ENCODE measurements around the gene ZNF79. TPM values are rescaled to one million over a fixed set of nuclear protein-coding genes. Genes with fewer than 3 reads are reported as not detected.

ZNF79 gene
- total and polyA plus RNA-seq, 9 of the 15 experiments (the other 6 are each of a cell fraction or from before 2014, with no cell fraction given): 0.62 to 7.0 (median 4.1) TPM

GRCh38 chr9:127396253-127396807 is 27.9 kb upstream of the ZNF79 start (continued):
- TF ChIP-seq CREBBP (IDR thresholded peaks at IDR 0.05; ENCODE audit: low read depth, low read length) (no peak), MNT (conservative IDR thresholded peaks at IDR 0.05) (peak; percentile 98), NR2C2 (CRISPR knock-in tag; IDR thresholded peaks at IDR 0.05) (no peak), NR2C2 (tag; IDR thresholded peaks at IDR 0.05) (no peak), HMG20B (CRISPR knock-in tag; IDR thresholded peaks at IDR 0.05) (no peak), CREB3L1 (IDR thresholded peaks at IDR 0.05; ENCODE audit: borderline replicate concordance, low read depth) (peak; percentile 42; the same call in 1 of the 2 replicates), ZFP1 (CRISPR knock-in tag; IDR thresholded peaks at IDR 0.05) (no peak), PCBP1 (IDR thresholded peaks at IDR 0.05; ENCODE audit: low read depth, low read length, poor library complexity, severe bottlenecking) (no peak), SNIP1 (IDR thresholded peaks at IDR 0.05; ENCODE audit: low read depth) (no peak), EP400 (IDR thresholded peaks at IDR 0.05) (no peak), TEAD2 (tag; IDR thresholded peaks at IDR 0.05) (no peak), SIN3A (IDR thresholded peaks at IDR 0.05; ENCODE audit: borderline replicate concordance in 2 of 2, control insufficient read depth in 1 of 2, low read depth in 2 of 2, low read length in 2 of 2) (peak in 1 of 2 experiments; percentile 65; a peak in 1 of 4 replicates), CEBPG (CRISPR knock-in tag; IDR thresholded peaks at IDR 0.05) (no peak), CEBPG (tag; conservative IDR thresholded peaks at IDR 0.05 in 1 of 2, IDR thresholded peaks at IDR 0.05 in 1 of 2) (no peak), NEUROD1 (IDR thresholded peaks at IDR 0.05; ENCODE audit: borderline replicate concordance, low read depth, low read length, partially characterized antibody) (no peak), ZNF561 (CRISPR knock-in tag; conservative IDR thresholded peaks at IDR 0.05) (no peak), TCF3 (CRISPR knock-in tag; IDR thresholded peaks at IDR 0.05) (no peak), HOXB6 (CRISPR knock-in tag; IDR thresholded peaks at IDR 0.05; ENCODE audit: borderline replicate concordance) (no peak), SREBF2 (CRISPR knock-in tag; IDR thresholded peaks at IDR 0.05) (no peak), HSF4 (CRISPR knock-in tag; IDR thresholded peaks at IDR 0.05; ENCODE audit: borderline replicate concordance) (no peak), RAD51 (IDR thresholded peaks at IDR 0.05; ENCODE audit: borderline replicate concordance, low read depth) (peak; percentile 87), TAF1 (IDR thresholded peaks at IDR 0.05; ENCODE audit: control insufficient read depth, extremely low read depth, insufficient read depth, low read length, severe bottlenecking) (no peak), HNRNPLL (IDR thresholded peaks at IDR 0.05; ENCODE audit: low read depth, low read length, poor library complexity, severe bottlenecking) (no peak), MAFF (IDR thresholded peaks at IDR 0.05; ENCODE audit: low read length) (no peak)
- TF ChIP-seq, protein P1, sequence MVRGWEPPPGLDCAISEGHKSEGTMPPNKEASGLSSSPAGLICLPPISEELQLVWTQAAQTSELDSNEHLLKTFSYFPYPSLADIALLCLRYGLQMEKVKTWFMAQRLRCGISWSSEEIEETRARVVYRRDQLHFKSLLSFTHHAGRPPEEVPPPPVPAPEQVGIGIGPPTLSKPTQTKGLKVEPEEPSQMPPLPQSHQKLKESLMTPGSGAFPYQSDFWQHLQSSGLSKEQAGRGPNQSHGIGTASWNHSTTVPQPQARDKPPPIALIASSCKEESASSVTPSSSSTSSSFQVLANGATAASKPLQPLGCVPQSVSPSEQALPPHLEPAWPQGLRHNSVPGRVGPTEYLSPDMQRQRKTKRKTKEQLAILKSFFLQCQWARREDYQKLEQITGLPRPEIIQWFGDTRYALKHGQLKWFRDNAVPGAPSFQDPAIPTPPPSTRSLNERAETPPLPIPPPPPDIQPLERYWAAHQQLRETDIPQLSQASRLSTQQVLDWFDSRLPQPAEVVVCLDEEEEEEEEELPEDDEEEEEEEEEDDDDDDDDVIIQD (CRISPR knock-in tag; IDR thresholded peaks at IDR 0.05): no peak
